Measurements from ENCODE around the gene CYP2C19.

DNA sequence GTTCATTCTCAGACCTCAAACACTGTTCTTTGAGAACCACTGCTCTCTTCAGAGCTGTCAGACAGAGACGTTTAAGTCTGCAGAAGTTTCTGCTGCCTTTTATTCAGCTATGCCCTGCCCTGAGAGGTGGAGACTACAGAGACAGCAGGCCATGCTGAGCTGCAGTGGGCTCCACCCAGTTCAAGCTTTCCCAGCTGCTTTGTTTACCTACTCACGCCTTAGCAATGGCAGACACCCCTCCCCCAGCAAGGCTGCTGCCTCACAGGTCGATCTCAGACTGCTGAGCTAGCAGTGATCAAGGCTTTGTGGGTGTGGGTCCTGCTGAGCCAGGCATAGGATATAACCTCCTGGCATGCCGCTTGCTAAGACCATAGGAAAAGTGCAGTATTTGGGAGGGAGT lies 95.5 kb downstream of the CYP2C19 start:
- TF ChIP-seq, protein P1, sequence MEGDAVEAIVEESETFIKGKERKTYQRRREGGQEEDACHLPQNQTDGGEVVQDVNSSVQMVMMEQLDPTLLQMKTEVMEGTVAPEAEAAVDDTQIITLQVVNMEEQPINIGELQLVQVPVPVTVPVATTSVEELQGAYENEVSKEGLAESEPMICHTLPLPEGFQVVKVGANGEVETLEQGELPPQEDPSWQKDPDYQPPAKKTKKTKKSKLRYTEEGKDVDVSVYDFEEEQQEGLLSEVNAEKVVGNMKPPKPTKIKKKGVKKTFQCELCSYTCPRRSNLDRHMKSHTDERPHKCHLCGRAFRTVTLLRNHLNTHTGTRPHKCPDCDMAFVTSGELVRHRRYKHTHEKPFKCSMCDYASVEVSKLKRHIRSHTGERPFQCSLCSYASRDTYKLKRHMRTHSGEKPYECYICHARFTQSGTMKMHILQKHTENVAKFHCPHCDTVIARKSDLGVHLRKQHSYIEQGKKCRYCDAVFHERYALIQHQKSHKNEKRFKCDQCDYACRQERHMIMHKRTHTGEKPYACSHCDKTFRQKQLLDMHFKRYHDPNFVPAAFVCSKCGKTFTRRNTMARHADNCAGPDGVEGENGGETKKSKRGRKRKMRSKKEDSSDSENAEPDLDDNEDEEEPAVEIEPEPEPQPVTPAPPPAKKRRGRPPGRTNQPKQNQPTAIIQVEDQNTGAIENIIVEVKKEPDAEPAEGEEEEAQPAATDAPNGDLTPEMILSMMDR (IDR thresholded peaks at IDR 0.05): no peak
- no peak for TF ChIP-seq EZH2 (IDR thresholded peaks at IDR 0.05; ENCODE audit: borderline replicate concordance, insufficient read depth, low read depth, low read length, poor library complexity, severe bottlenecking)
